Measurements from ENCODE around the gene PHETA2. TPM values are rescaled to one million over a fixed set of nuclear protein-coding genes. Genes with fewer than 3 reads are reported as not detected.

The PHETA2 gene
- total RNA-seq, 1 experiment from 2014 or later = 2.6 TPM

DNA sequence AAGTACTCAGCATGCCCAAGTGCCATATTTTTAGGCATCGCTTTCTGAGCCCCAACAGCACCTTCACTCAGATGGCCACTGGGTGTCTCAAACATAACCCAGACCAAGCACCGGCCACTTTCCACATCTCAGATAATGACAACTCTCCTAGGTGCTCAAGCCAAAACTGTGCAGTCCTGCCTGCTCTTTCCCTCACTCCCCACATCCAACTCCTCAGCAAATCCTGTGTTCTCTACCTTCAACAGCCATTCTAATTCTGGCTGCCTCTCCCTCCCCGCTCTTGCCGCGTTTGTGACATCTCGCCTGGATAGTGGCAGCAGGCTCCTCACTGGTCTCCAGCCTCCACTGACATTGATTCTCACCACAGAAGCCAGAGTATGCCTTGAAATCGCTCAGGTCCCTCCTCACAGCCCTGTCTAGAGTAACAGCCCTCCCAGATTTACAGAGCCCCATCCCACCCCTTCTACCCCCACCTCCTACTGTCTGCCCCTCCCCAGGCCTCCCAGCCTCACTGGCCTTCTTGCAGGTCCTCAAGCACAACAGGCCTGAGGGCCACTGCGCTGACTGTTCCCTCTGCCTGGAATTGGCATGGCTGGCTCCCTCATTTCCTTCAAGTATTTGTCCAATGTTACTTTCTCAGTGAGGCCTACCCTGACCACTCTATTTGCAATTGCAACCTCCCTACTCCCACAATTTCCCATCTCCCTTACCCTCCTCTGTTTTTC, 1.3 kb upstream of the PHETA2 start:
- no peak overlapping the region for H3K18ac ChIP-seq (ENCODE audit: insufficient read length, low read depth, low read length)
- no peak overlapping the region for H2BK12ac ChIP-seq (ENCODE audit: insufficient read length, low read depth, low read length)
- H3K27me3 ChIP-seq (ENCODE audit: insufficient read depth, low read length) = no peaks in the 10 kb centered on the region
- no peak overlapping the region for H4K8ac ChIP-seq (replicated peaks; ENCODE audit: insufficient read length, low read depth, low read length)
- no peak overlapping the region for H3K14ac ChIP-seq (ENCODE audit: insufficient read depth, low read length)
- no peaks in the 10 kb centered on the region for H3K4me1 ChIP-seq (ENCODE audit: insufficient read depth, low read length)
- no peak overlapping the region for H3K9ac ChIP-seq (ENCODE audit: extremely low read depth, insufficient read length, low read length)
- no CpG with 5 or more reads among the region's 8 CpGs for WGBS (ENCODE audit: extremely low coverage, insufficient read length, low lambda C conversion rate)
- H3K23me2 ChIP-seq (ENCODE audit: insufficient read length, low read depth, low read length, poor library complexity, severe bottlenecking) = peaks cover 8% of the 10 kb centered on the region
- peaks cover 6% of the 10 kb centered on the region for H3K27me3 Mint-ChIP-seq (ENCODE audit: low read depth)
- peaks cover 3 to 6% (median 5%) of the 10 kb centered on the region in 3 experiments; a peak in 4 of 7 replicates for H3K36me3 Mint-ChIP-seq (ENCODE audit: insufficient read depth in 1 of 3, low read depth in 3 of 3)
- no peak overlapping the region for H4K5ac ChIP-seq (ENCODE audit: insufficient read length, low read depth, low read length)
- H3K4me2 ChIP-seq (ENCODE audit: insufficient read depth, insufficient read length, low read length) = no peak overlapping the region
- no peak for DNase-seq
- 0 out of 5 replicates have a peak overlapping the region, but pooled peaks of 1 of the 2 experiments have one; percentile 16 for H3K4me3 Mint-ChIP-seq
- no peaks in the 10 kb centered on the region for H3K79me1 ChIP-seq (ENCODE audit: insufficient read depth, low read depth, low read length, poor library complexity, severe bottlenecking)
- H2BK5ac ChIP-seq (ENCODE audit: insufficient read length, low read length) = no peak overlapping the region
- no peak overlapping the region for H2BK20ac ChIP-seq (ENCODE audit: low read depth, low read length, poor library complexity, severe bottlenecking)
- no peak overlapping the region for H3T11ph ChIP-seq (ENCODE audit: low read length)
- peak overlapping the region in 1 of 3 experiments; percentile 10; a peak in 2 of 7 replicates for H3K27ac Mint-ChIP-seq
- H4K20me1 ChIP-seq (ENCODE audit: control insufficient read depth, insufficient read depth, insufficient read length) = no peaks in the 10 kb centered on the region
- no peaks in the 10 kb centered on the region for H3K9me3 ChIP-seq (ENCODE audit: control insufficient read depth, low read depth, low read length)
- no peak overlapping the region for H2BK120ac ChIP-seq (ENCODE audit: low read depth, low read length, poor library complexity, severe bottlenecking)
- no peak overlapping the region for H3K4ac ChIP-seq (ENCODE audit: low read depth, low read length)
- no peak overlapping the region for H3K23ac ChIP-seq (ENCODE audit: insufficient read length, low read depth, low read length)
- no peak overlapping the region for H4K91ac ChIP-seq (ENCODE audit: insufficient read length, low read depth, low read length)
- no peak overlapping the region for H2AK5ac ChIP-seq (ENCODE audit: insufficient read length, low read length)
- H2AFZ ChIP-seq (ENCODE audit: low read length) = no peak overlapping the region
- H3K4me1 Mint-ChIP-seq = peaks cover 20 to 23% of the 10 kb centered on the region in 2 experiments
- no peak overlapping the region for H2BK15ac ChIP-seq (ENCODE audit: low read depth, low read length)
- no peaks in the 10 kb centered on the region; a peak in 1 of 5 replicates for H3K9me3 Mint-ChIP-seq
- H3K79me2 ChIP-seq (ENCODE audit: insufficient read depth, low read length) = no peaks in the 10 kb centered on the region
- no peak overlapping the region for H3K56ac ChIP-seq (ENCODE audit: insufficient read length, low read depth, low read length)
- no peak overlapping the region for H3K27ac ChIP-seq (ENCODE audit: insufficient read length, low read depth, low read length)
- TF ChIP-seq, protein P1, sequence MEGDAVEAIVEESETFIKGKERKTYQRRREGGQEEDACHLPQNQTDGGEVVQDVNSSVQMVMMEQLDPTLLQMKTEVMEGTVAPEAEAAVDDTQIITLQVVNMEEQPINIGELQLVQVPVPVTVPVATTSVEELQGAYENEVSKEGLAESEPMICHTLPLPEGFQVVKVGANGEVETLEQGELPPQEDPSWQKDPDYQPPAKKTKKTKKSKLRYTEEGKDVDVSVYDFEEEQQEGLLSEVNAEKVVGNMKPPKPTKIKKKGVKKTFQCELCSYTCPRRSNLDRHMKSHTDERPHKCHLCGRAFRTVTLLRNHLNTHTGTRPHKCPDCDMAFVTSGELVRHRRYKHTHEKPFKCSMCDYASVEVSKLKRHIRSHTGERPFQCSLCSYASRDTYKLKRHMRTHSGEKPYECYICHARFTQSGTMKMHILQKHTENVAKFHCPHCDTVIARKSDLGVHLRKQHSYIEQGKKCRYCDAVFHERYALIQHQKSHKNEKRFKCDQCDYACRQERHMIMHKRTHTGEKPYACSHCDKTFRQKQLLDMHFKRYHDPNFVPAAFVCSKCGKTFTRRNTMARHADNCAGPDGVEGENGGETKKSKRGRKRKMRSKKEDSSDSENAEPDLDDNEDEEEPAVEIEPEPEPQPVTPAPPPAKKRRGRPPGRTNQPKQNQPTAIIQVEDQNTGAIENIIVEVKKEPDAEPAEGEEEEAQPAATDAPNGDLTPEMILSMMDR (conservative IDR thresholded peaks at IDR 0.05) = 0 out of 3 replicates have a peak, but pooled peaks have one; percentile 19

All from H9 (cell line).